HCT116 (cell line): ENCODE measurements around the gene ESR2. TPM values are rescaled to one million over a fixed set of nuclear protein-coding genes. Genes with fewer than 3 reads are reported as not detected.
"Not testable (repeated sequence)": the region's sequence is repeated elsewhere in the genome, so short reads cannot be mapped to it uniquely, and the experiment has no call there.

Experiments
- ATAC-seq: fragments of 200-7000 bp; cut with Tn5 transposase; 2 replicates; pipeline ENCODE4 v1.9.1; 2020; ENCODE audit warnings: mild to moderate bottlenecking, moderate library complexity
- BruUV-seq: library from RNA; stranded (reverse); fragments of 400-500 nt; replicated peaks from 2 replicates; lab custom pipeline; 2021; lab: Mats Ljungman, UMichigan
- CTCF ChIA-PET: fragments of 300-600 bp; sonication (Branson Sonifier 250); formaldehyde crosslinking; loops from one replicate; lab custom pipeline; 2021; ENCODE audit warnings: antibody characterized with exemption; lab: Charles Lee
- POLR2A ChIA-PET: fragments of 300-600, 350-600 bp; sonication (Branson Sonifier 250); formaldehyde crosslinking; loops from one replicate; lab custom pipeline; 2021; ENCODE audit warnings: antibody characterized with exemption; lab: Charles Lee
- RAD21 ChIA-PET, 2 experiments: fragments of 300-600 bp; sonication (Branson Sonifier 250); formaldehyde crosslinking; loops; one replicate each; lab custom pipeline; 2023; ENCODE audit warnings: low total read pairs in 2 of 2; ENCODE audit not compliant: uncharacterized antibody in 2 of 2, unreplicated experiment in 2 of 2, low non-redundant PET in 1 of 2; lab: Charles Lee
- DNase-seq: peaks from one replicate; pipeline ENCODE4 v3.0.0-alpha.2; 2010; ENCODE audit warnings: low read depth, low spot score
- H2AFZ ChIP-seq: fragments of 200-600 bp; shearing (Covaris generic), sonication (generic); 2 replicates; pipeline ENCODE4 v1.6.1; 2017; ENCODE audit warnings: low read depth, mixed run types, mixed read lengths, antibody characterized with exemption, low read length; ENCODE audit not compliant: poor library complexity, severe bottlenecking
- H3K27ac ChIP-seq: 2 replicates; pipeline ENCODE4 v1.5.1; 2012; ENCODE audit warnings: low read depth, low read length
- H3K27me3 ChIP-seq: fragments of 200-600 bp; sonication (generic); 2 replicates; pipeline ENCODE4 v1.6.1; 2016; ENCODE audit warnings: mixed run types, low read length, mixed read lengths; ENCODE audit not compliant: insufficient read depth
- H3K36me3 ChIP-seq, 2 experiments: fragments of 200-500 bp in 1 of 2; fragments of 200-600 bp in 1 of 2; sonication (Bioruptor generic) in 1 of 2; sonication (generic) in 1 of 2; 2 replicates each; pipeline versions ENCODE4 v1.5.1 to v1.6.1; 2014 to 2016; ENCODE audit warnings: low read length in 2 of 2, inconsistent platforms in 1 of 2, mixed read lengths in 1 of 2, mixed run types in 1 of 2; ENCODE audit not compliant: insufficient read depth in 2 of 2, control insufficient read depth in 1 of 2
- H3K4me1 ChIP-seq, 2 experiments: fragments of 200-600 bp in 1 of 2; sonication (generic) in 1 of 2; 2 replicates each; pipeline versions ENCODE4 v1.5.1 to v1.6.1; 2012 to 2017; ENCODE audit warnings: low read length in 2 of 2, inconsistent platforms in 1 of 2, mild to moderate bottlenecking in 1 of 2, mixed read lengths in 1 of 2, mixed run types in 1 of 2, moderate library complexity in 1 of 2; ENCODE audit not compliant: insufficient read depth in 2 of 2, control insufficient read depth in 1 of 2
- H3K4me2 ChIP-seq: fragments of 200-600 bp; sonication (generic); 2 replicates; pipeline ENCODE4 v1.6.1; 2017; ENCODE audit warnings: mixed run types, low read length, mixed read lengths
- H3K4me3 ChIP-seq, 2 experiments: fragments of 200-600 bp in 1 of 2; sonication (generic) in 1 of 2; replicated peaks in 1 of 2; 2 replicates each; pipeline ENCODE4 v1.5.1; 2011 to 2016; ENCODE audit warnings: low read length in 2 of 2, control low read depth in 1 of 2, low read depth in 1 of 2, mild to moderate bottlenecking in 1 of 2, mixed read lengths in 1 of 2, mixed run types in 1 of 2
- H3K79me2 ChIP-seq: fragments of 200-600 bp; sonication (generic); 2 replicates; pipeline ENCODE4 v1.6.1; 2017; ENCODE audit warnings: mild to moderate bottlenecking, mixed run types, low read length, moderate library complexity, mixed read lengths; ENCODE audit not compliant: insufficient read depth
- H3K9ac ChIP-seq: fragments of 200-600 bp; sonication (generic); 2 replicates; pipeline ENCODE4 v1.6.1; 2016; ENCODE audit warnings: low read length, mixed read lengths
- H3K9me2 ChIP-seq: fragments of 200-600 bp; sonication (generic), shearing (Covaris generic); 2 replicates; pipeline ENCODE4 v1.6.1; 2017; ENCODE audit warnings: mixed run types, mild to moderate bottlenecking, moderate library complexity; ENCODE audit not compliant: insufficient read depth
- H3K9me3 ChIP-seq, 2 experiments: fragments of 200-500 bp in 1 of 2; fragments of 200-600 bp in 1 of 2; sonication (Bioruptor generic) in 1 of 2; sonication (generic) in 1 of 2; 2 replicates each; pipeline ENCODE4 v1.6.1; 2014 to 2017; ENCODE audit warnings: low read length in 2 of 2, mixed read lengths in 2 of 2, inconsistent platforms in 1 of 2, low read depth in 1 of 2, mild to moderate bottlenecking in 1 of 2, mixed run types in 1 of 2, moderate library complexity in 1 of 2; ENCODE audit not compliant: control insufficient read depth in 1 of 2, insufficient read depth in 1 of 2
- H4K20me1 ChIP-seq: fragments of 200-600 bp; sonication (generic), shearing (Covaris generic); 2 replicates; pipeline ENCODE4 v1.6.1; 2017; ENCODE audit warnings: mixed run types, mild to moderate bottlenecking, moderate library complexity; ENCODE audit not compliant: insufficient read depth
- CBX3 ChIP-seq: IDR thresholded peaks from 2 replicates; pipeline ENCODE4 v1.6.1; 2012; ENCODE audit warnings: low read depth
- EGR1 ChIP-seq: IDR thresholded peaks from 2 replicates; pipeline ENCODE4 v1.6.1; 2012; ENCODE audit warnings: low read depth
- EZH2 ChIP-seq: fragments of 200-600 bp; sonication (generic); IDR thresholded peaks from 2 replicates; pipeline ENCODE4 v1.6.1; 2017; ENCODE audit warnings: antibody characterized with exemption, mixed run types
- EZH2phosphoT487 ChIP-seq: fragments of 200-600 bp; IDR thresholded peaks from 2 replicates; pipeline ENCODE4 v1.6.1; 2018; ENCODE audit warnings: antibody characterized with exemption, borderline replicate concordance
- FOSL1 ChIP-seq: IDR thresholded peaks from 2 replicates; pipeline ENCODE4 v1.6.1; 2012; ENCODE audit warnings: low read depth
- JUND ChIP-seq: IDR thresholded peaks from 2 replicates; pipeline ENCODE4 v1.6.1; 2012
- POLR2A ChIP-seq: IDR thresholded peaks from 2 replicates; pipeline ENCODE4 v1.7.0; 2011; ENCODE audit warnings: borderline replicate concordance; ENCODE audit not compliant: insufficient read depth, insufficient read length; ENCODE audit errors: extremely low read depth
- RAD21 ChIP-seq: IDR thresholded peaks from 2 replicates; pipeline ENCODE4 v1.6.1; 2012; ENCODE audit warnings: low read depth, mild to moderate bottlenecking
- REST ChIP-seq: IDR thresholded peaks from 2 replicates; pipeline ENCODE4 v1.6.1; 2012; ENCODE audit warnings: low read depth
- SIN3A ChIP-seq: IDR thresholded peaks from 2 replicates; pipeline ENCODE4 v1.6.1; 2012; ENCODE audit warnings: low read depth
- SP1 ChIP-seq: IDR thresholded peaks from 2 replicates; pipeline ENCODE4 v1.6.1; 2012; ENCODE audit warnings: low read depth
- SRF ChIP-seq: IDR thresholded peaks from 2 replicates; pipeline ENCODE4 v1.6.1; 2012; ENCODE audit warnings: low read depth
- ZNF274 ChIP-seq: fragments of 200-500 bp; sonication (Bioruptor generic); IDR thresholded peaks from 2 replicates; pipeline ENCODE4 v1.6.1; 2014; ENCODE audit warnings: mild to moderate bottlenecking, low read depth, low read length, inconsistent platforms
- intact Hi-C: fragments of 100-400 bp; cut with micrococcal nuclease; formaldehyde crosslinking; loops from 2 replicates; pipeline ENCODE4 v1.10.0; 2022
- total RNA-seq: library from RNA; stranded (reverse); gene quantifications from one replicate; pipeline ENCODE4 v1.2.1, GENCODE V29; 2021; ENCODE audit not compliant: unreplicated experiment

The ESR2 gene
- total RNA-seq, 1 experiment from 2014 or later: 0.32 TPM

- H3K9ac ChIP-seq: no peak overlapping the region
- no peak overlapping the region for H3K4me2 ChIP-seq
- BruUV-seq: no TSS peak
- no peaks in the 10 kb centered on the region for H3K4me1 ChIP-seq
- no peak for DNase-seq
- TF ChIP-seq RAD21 (no peak), FOSL1 (no peak), CBX3 (no peak)
- TF ChIP-seq, all 23 proteins: peak for 0
- Histone ChIP-seq H3K9me3 (no peaks in the 10 kb centered on the region), H3K4me3 (no peak overlapping the region), H4K20me1 (no peaks in the 10 kb centered on the region), H3K36me3 (no peaks in the 10 kb centered on the region), H3K27ac (no peak overlapping the region), H3K79me2 (no peaks in the 10 kb centered on the region), H2AFZ (no peak overlapping the region), H3K9me2 (no peaks in the 10 kb centered on the region), H3K27me3 (no peaks in the 10 kb centered on the region)
- ChIA-PET POLR2A (no interaction called here), CTCF (no interaction called here), RAD21 (no interaction called here)
- intact Hi-C loops: loop anchor here (5.0 kb wide), 1 partner anchor 58 kb away; no protein-coding TSS in a partner anchor
- no peak for ATAC-seq
These were observed 109.0 kb downstream of the ESR2 start for GRCh38 chr14:64185184-64185583.

- H3K27me3 ChIP-seq: no peaks in the 10 kb centered on the region
- ChIA-PET RAD21 (no interaction called here), POLR2A (no interaction called here), CTCF (no interaction called here)
- intact Hi-C loops: no loop called here
- no peak overlapping the region for H3K9ac ChIP-seq
- no peak overlapping the region for H3K4me2 ChIP-seq
- H3K4me1 ChIP-seq: no peaks in the 10 kb centered on the region
- no peaks in the 10 kb centered on the region for H3K36me3 ChIP-seq
- no peak for ATAC-seq
- no peaks in the 10 kb centered on the region for H3K9me2 ChIP-seq
- H3K27ac ChIP-seq: no peak overlapping the region
- DNase-seq: no peak
- no TSS peak for BruUV-seq
- no peaks in the 10 kb centered on the region for H3K9me3 ChIP-seq
- H3K4me3 ChIP-seq: no peak overlapping the region
- TF ChIP-seq CBX3 (no peak), RAD21 (no peak), SIN3A (no peak), SP1 (no peak), POLR2A (no peak), SRF (no peak), EZH2 (no peak), ZNF274 (no peak), REST (no peak), EGR1 (no peak), JUND (no peak), EZH2phosphoT487 (no peak)
- no peaks in the 10 kb centered on the region for H3K79me2 ChIP-seq
- H4K20me1 ChIP-seq: no peaks in the 10 kb centered on the region
- no peak overlapping the region for H2AFZ ChIP-seq
These were observed 110.0 kb downstream of the ESR2 start for GRCh38 chr14:64184103-64184729.

- H3K27ac ChIP-seq, H2AFZ ChIP-seq, H3K4me3 ChIP-seq, H3K9me3 ChIP-seq, H3K9ac ChIP-seq, DNase-seq, H3K27me3 ChIP-seq, POLR2A ChIA-PET, intact Hi-C loops, H4K20me1 ChIP-seq, BruUV-seq, H3K4me1 ChIP-seq, H3K79me2 ChIP-seq, H3K9me2 ChIP-seq, CTCF ChIA-PET, H3K36me3 ChIP-seq, ATAC-seq, H3K4me2 ChIP-seq, RAD21 ChIA-PET: not testable (repeated sequence)
These were observed 111.3 kb downstream of the ESR2 start for GRCh38 chr14:64182908-64183307.
